ENCODE results near the gene POU6F2. TPM values are rescaled to one million over a fixed set of nuclear protein-coding genes. Genes with fewer than 3 reads are reported as not detected.

POU6F2 gene
- polyA plus RNA-seq, 4 donors: 0.16 TPM; not detected in 3

DNA sequence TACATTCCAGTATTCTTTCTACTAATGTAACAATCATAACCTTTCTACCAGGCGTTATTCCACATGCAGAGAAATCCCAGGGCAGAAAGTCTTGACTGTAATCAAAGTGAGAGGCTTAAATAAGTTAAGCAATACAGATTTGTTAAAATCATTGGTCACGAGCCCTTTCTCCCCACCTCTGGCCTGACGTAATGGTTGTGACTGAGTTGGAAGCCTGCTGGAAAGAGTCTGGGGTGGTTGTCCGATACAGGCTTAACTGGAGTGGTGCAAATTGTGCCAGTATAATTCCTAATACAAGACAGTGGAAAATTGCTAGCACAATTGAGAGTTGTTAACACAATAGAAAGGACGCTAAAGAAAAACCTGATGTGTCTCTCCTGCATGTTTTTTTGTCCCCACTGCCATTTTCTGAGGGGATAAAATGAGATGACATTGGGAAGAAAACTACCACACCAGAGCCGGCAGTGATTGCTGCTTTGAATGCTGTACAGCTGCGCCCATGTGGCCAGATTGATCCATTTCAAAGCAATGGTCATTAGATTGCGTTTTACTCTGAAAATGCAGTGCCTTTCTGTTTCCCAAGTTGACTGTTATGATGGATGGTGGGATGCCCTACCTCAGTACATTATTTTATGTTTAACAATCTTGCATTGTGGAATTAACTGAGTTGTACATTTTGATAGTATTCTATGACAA is 190.8 kb downstream of the POU6F2 start:
- Histone ChIP-seq H3K9me3 (ENCODE audit: control insufficient read depth in 2 of 2, insufficient read depth in 1 of 2, low read depth in 1 of 2, low read length in 1 of 2) (no peaks in the 10 kb centered on the region), H3K36me3 (ENCODE audit: control insufficient read depth in 3 of 3, insufficient read depth in 2 of 3, low read depth in 1 of 3, low read length in 3 of 3) (no peaks in the 10 kb centered on the region), H3K4me1 (ENCODE audit: control insufficient read depth in 3 of 3, insufficient read depth in 2 of 3, low read depth in 1 of 3, low read length in 2 of 3) (no peaks in the 10 kb centered on the region), H3K27me3 (ENCODE audit: control insufficient read depth in 3 of 3, insufficient read depth in 3 of 3, low read length in 3 of 3) (peaks cover 0 to 5% (median 2%) of the 10 kb centered on the region in 3 donors), H3K4me3 (ENCODE audit: low read depth in 1 of 3, low read length in 3 of 3) (no peak overlapping the region), H3K27ac (ENCODE audit: low read depth in 1 of 3, low read length in 2 of 3) (no peak overlapping the region)
- DNase-seq (no peak), FAIRE-seq (no peak)
- 60 to 69% (median 63%) methylated on average over 8 of the region's 8 CpGs for WGBS, 3 donors

DNA sequence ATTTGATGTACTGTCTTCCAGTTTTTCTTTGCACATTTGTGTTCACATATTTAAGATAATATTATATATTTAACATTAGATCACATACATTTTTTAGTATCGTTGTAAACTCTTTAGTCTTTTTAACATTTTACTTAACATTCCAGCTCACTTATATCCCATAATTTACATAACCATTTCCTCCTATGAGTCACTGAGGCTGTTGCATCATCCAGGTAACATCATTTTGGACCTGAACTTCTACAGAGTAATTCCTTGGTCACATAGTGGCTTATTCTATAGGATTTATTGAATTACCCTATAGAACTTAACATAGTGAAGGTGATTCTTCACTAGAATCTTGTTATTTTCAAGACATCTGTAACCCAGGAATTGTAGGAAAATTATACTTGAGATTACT is 194.4 kb downstream of the POU6F2 start:
- Histone ChIP-seq H3K4me1 (ENCODE audit: control insufficient read depth in 3 of 3, insufficient read depth in 2 of 3, low read depth in 1 of 3, low read length in 2 of 3) (no peaks in the 10 kb centered on the region), H3K36me3 (ENCODE audit: control insufficient read depth in 3 of 3, insufficient read depth in 2 of 3, low read depth in 1 of 3, low read length in 3 of 3) (no peaks in the 10 kb centered on the region), H3K9me3 (ENCODE audit: control insufficient read depth in 2 of 2, insufficient read depth in 1 of 2, low read depth in 1 of 2, low read length in 1 of 2) (no peaks in the 10 kb centered on the region), H3K4me3 (ENCODE audit: low read depth in 1 of 3, low read length in 3 of 3) (no peak overlapping the region), H3K27ac (ENCODE audit: low read depth in 1 of 3, low read length in 2 of 3) (no peak overlapping the region), H3K27me3 (ENCODE audit: control insufficient read depth in 3 of 3, insufficient read depth in 3 of 3, low read length in 3 of 3) (peaks cover 0 to 5% (median 0%) of the 10 kb centered on the region in 3 donors)
- WGBS, 3 donors: 47 to 63% (median 59%) methylated on average over 1 of the region's 1 CpG
- FAIRE-seq (no peak), DNase-seq (peak; percentile 22 to 28)

DNA sequence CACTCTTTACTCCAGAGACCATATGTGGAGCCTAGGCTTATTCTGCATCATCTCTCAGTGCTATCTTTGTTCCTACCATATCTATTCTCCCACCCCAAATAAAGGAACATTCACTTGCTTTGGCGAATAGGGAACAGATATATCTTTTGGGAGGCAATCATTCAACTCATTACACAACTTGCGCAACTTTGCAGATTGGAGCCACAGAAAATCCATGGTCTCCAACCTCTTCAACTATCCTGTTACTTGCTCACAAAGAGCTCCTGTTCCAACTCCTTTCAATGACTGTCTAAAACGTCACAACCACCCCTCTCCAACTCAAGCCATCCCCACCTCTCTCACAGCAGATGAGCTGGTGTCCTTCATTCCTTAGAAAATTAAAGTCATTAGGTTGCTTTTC is 203.7 kb downstream of the POU6F2 start:
- Histone ChIP-seq H3K4me3 (ENCODE audit: low read depth in 1 of 3, low read length in 3 of 3) (no peak overlapping the region), H3K4me1 (ENCODE audit: control insufficient read depth in 3 of 3, insufficient read depth in 2 of 3, low read depth in 1 of 3, low read length in 2 of 3) (peaks cover 0 to 6% (median 0%) of the 10 kb centered on the region in 3 donors), H3K36me3 (ENCODE audit: control insufficient read depth in 3 of 3, insufficient read depth in 2 of 3, low read depth in 1 of 3, low read length in 3 of 3) (no peaks in the 10 kb centered on the region), H3K27ac (ENCODE audit: low read depth in 1 of 3, low read length in 2 of 3) (no peak overlapping the region), H3K9me3 (ENCODE audit: control insufficient read depth in 2 of 2, insufficient read depth in 1 of 2, low read depth in 1 of 2, low read length in 1 of 2) (peaks cover 0 to 8% of the 10 kb centered on the region in 2 donors), H3K27me3 (ENCODE audit: control insufficient read depth in 3 of 3, insufficient read depth in 3 of 3, low read length in 3 of 3) (no peaks in the 10 kb centered on the region)
- FAIRE-seq (no peak), DNase-seq (no peak)
- WGBS, 3 donors: 69 to 83% (median 74%) methylated on average over 3 of the region's 3 CpGs

DNA sequence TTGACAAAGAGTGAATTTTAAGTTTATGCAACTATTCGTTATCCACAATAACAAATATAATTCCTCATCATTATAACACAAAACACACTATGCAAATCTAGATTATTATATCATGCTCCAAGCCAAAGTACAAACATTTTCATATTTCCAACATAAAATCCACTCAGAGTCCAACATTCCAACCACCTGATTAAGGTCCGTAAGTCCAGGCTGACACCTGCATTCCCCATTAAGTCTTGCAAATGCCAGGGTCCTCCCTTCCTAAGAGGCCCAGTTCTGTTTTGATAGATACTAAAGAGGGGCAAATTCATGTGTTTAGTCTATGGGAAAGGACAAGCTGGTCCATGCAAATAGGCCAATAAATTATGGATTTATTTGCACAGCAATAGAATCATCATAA is 206.1 kb downstream of the POU6F2 start:
- Histone ChIP-seq H3K4me1 (ENCODE audit: control insufficient read depth in 3 of 3, insufficient read depth in 2 of 3, low read depth in 1 of 3, low read length in 2 of 3) (peaks cover 0 to 6% (median 0%) of the 10 kb centered on the region in 3 donors), H3K27ac (ENCODE audit: low read depth in 1 of 3, low read length in 2 of 3) (peak overlapping the region in 1 of 3 donors; percentile 45), H3K27me3 (ENCODE audit: control insufficient read depth in 3 of 3, insufficient read depth in 3 of 3, low read length in 3 of 3) (no peaks in the 10 kb centered on the region), H3K9me3 (ENCODE audit: control insufficient read depth in 2 of 2, insufficient read depth in 1 of 2, low read depth in 1 of 2, low read length in 1 of 2) (peaks cover 0 to 8% of the 10 kb centered on the region in 2 donors), H3K36me3 (ENCODE audit: control insufficient read depth in 3 of 3, insufficient read depth in 2 of 3, low read depth in 1 of 3, low read length in 3 of 3) (no peaks in the 10 kb centered on the region), H3K4me3 (ENCODE audit: low read depth in 1 of 3, low read length in 3 of 3) (no peak overlapping the region)
- 33 to 69% (median 48%) methylated on average over 2 of the region's 2 CpGs for WGBS, 3 donors
- peak in 1 of 2 donors; percentile 74 for DNase-seq
- FAIRE-seq: no peak

DNA sequence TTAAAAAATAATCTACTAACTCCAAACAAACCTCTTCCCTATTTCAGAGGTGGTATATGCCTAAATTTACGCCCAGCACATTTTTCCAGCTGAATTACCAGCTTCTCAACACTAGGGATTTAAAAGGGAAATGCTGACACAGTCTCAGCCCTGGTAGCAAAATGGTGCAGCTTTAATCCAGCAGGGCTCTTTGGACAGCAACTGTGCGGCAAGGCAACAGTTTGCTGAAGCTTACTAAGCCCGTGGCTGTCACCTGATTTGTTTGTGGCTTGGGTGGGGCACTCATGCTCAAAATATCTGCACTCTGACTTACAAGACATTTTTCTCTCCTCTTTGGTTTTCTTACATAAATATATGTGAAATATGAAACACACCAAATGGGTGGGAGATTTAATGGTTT is 206.7 kb downstream of the POU6F2 start:
- Histone ChIP-seq H3K27me3 (ENCODE audit: control insufficient read depth in 3 of 3, insufficient read depth in 3 of 3, low read length in 3 of 3) (no peaks in the 10 kb centered on the region), H3K9me3 (ENCODE audit: control insufficient read depth in 2 of 2, insufficient read depth in 1 of 2, low read depth in 1 of 2, low read length in 1 of 2) (peaks cover 0 to 8% of the 10 kb centered on the region in 2 donors), H3K4me3 (ENCODE audit: low read depth in 1 of 3, low read length in 3 of 3) (no peak overlapping the region), H3K36me3 (ENCODE audit: control insufficient read depth in 3 of 3, insufficient read depth in 2 of 3, low read depth in 1 of 3, low read length in 3 of 3) (no peaks in the 10 kb centered on the region), H3K27ac (ENCODE audit: low read depth in 1 of 3, low read length in 2 of 3) (peak overlapping the region in 1 of 3 donors; percentile 45), H3K4me1 (ENCODE audit: control insufficient read depth in 3 of 3, insufficient read depth in 2 of 3, low read depth in 1 of 3, low read length in 2 of 3) (peaks cover 0 to 6% (median 0%) of the 10 kb centered on the region in 3 donors)
- no peak for FAIRE-seq
- 22 to 45% (median 38%) methylated on average over 3 of the region's 3 CpGs for WGBS, 3 donors
- peak in 1 of 2 donors; percentile 60 for DNase-seq

DNA sequence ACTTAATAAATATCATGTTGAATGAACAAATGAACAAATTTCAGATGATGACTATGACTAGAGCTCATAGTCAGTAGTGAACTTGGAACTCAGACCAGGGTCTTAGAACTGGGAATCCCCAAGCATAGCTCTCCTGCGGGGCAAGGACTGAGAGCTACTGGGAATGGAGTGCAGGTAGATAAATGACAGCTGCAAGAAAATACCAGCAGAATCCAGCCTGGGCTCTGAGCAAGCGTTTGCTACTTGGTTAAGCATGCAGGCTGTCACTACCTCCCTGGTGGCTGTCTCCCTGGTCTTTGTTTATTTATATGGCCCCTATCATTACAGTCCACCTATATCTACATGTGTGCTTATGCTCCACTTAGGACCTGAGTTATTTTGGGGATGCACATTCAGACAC is 208.4 kb downstream of the POU6F2 start:
- DNase-seq: no peak
- Histone ChIP-seq H3K36me3 (ENCODE audit: control insufficient read depth in 3 of 3, insufficient read depth in 2 of 3, low read depth in 1 of 3, low read length in 3 of 3) (no peaks in the 10 kb centered on the region), H3K4me3 (ENCODE audit: low read depth in 1 of 3, low read length in 3 of 3) (no peak overlapping the region), H3K27ac (ENCODE audit: low read depth in 1 of 3, low read length in 2 of 3) (no peak overlapping the region), H3K4me1 (ENCODE audit: control insufficient read depth in 3 of 3, insufficient read depth in 2 of 3, low read depth in 1 of 3, low read length in 2 of 3) (peaks cover 0 to 6% (median 0%) of the 10 kb centered on the region in 3 donors), H3K27me3 (ENCODE audit: control insufficient read depth in 3 of 3, insufficient read depth in 3 of 3, low read length in 3 of 3) (no peaks in the 10 kb centered on the region), H3K9me3 (ENCODE audit: control insufficient read depth in 2 of 2, insufficient read depth in 1 of 2, low read depth in 1 of 2, low read length in 1 of 2) (peaks cover 0 to 8% of the 10 kb centered on the region in 2 donors)
- FAIRE-seq: no peak
- WGBS, 3 donors: 70 to 79% (median 73%) methylated on average over 2 of the region's 2 CpGs

DNA sequence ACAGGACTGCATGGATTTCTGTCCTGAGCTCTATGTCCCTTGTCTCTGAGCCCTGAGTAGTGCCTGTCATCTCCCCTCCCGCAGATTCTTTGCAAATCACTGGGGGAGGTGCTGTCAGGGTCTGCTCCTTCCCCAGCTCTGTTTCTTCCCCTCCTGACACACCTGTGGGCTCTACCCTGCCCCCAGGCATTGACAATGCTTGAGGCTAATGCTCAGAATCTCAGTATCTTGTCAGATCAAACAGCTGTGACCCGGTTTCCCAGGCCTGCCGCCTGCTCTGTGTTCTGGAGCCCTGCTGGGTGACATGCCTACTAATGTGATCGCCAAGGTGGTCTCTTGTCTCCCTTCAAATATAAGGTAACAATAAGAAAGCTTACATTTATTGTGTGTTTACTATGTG is 209.0 kb downstream of the POU6F2 start:
- DNase-seq (no peak), FAIRE-seq (no peak)
- Histone ChIP-seq H3K9me3 (ENCODE audit: control insufficient read depth in 2 of 2, insufficient read depth in 1 of 2, low read depth in 1 of 2, low read length in 1 of 2) (peaks cover 0 to 8% of the 10 kb centered on the region in 2 donors), H3K4me1 (ENCODE audit: control insufficient read depth in 3 of 3, insufficient read depth in 2 of 3, low read depth in 1 of 3, low read length in 2 of 3) (peaks cover 0 to 6% (median 0%) of the 10 kb centered on the region in 3 donors), H3K27ac (ENCODE audit: low read depth in 1 of 3, low read length in 2 of 3) (no peak overlapping the region), H3K36me3 (ENCODE audit: control insufficient read depth in 3 of 3, insufficient read depth in 2 of 3, low read depth in 1 of 3, low read length in 3 of 3) (no peaks in the 10 kb centered on the region), H3K27me3 (ENCODE audit: control insufficient read depth in 3 of 3, insufficient read depth in 3 of 3, low read length in 3 of 3) (no peaks in the 10 kb centered on the region), H3K4me3 (ENCODE audit: low read depth in 1 of 3, low read length in 3 of 3) (no peak overlapping the region)
- 54 to 63% (median 62%) methylated on average over 4 of the region's 4 CpGs for WGBS, 3 donors

DNA sequence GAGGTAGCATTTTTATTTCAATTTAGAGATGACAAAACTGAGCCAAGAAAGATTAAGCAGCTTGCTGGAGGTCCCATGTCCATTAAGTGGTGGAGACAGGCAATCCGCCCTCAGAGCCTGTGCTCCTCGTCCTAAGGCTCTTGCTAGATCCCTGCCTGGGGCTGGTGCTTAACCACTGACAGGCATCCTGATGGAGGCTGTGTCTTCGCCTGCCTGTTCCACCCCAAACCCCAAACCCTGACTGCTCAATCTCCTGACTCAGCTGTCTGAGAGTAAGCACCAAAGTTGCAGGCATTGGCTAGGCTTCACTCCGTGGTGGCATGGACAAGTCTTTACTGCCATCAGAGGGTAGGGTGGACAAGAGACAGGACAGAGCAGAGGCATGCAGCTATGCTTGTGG is 209.4 kb downstream of the POU6F2 start:
- Histone ChIP-seq H3K36me3 (ENCODE audit: control insufficient read depth in 3 of 3, insufficient read depth in 2 of 3, low read depth in 1 of 3, low read length in 3 of 3) (no peaks in the 10 kb centered on the region), H3K27me3 (ENCODE audit: control insufficient read depth in 3 of 3, insufficient read depth in 3 of 3, low read length in 3 of 3) (no peaks in the 10 kb centered on the region), H3K4me1 (ENCODE audit: control insufficient read depth in 3 of 3, insufficient read depth in 2 of 3, low read depth in 1 of 3, low read length in 2 of 3) (peaks cover 0 to 6% (median 0%) of the 10 kb centered on the region in 3 donors), H3K4me3 (ENCODE audit: low read depth in 1 of 3, low read length in 3 of 3) (no peak overlapping the region), H3K9me3 (ENCODE audit: control insufficient read depth in 2 of 2, insufficient read depth in 1 of 2, low read depth in 1 of 2, low read length in 1 of 2) (peaks cover 0 to 8% of the 10 kb centered on the region in 2 donors), H3K27ac (ENCODE audit: low read depth in 1 of 3, low read length in 2 of 3) (no peak overlapping the region)
- FAIRE-seq (no peak), DNase-seq (no peak)
- 49 to 53% (median 51%) methylated on average over 4 of the region's 4 CpGs for WGBS, 3 donors

DNA sequence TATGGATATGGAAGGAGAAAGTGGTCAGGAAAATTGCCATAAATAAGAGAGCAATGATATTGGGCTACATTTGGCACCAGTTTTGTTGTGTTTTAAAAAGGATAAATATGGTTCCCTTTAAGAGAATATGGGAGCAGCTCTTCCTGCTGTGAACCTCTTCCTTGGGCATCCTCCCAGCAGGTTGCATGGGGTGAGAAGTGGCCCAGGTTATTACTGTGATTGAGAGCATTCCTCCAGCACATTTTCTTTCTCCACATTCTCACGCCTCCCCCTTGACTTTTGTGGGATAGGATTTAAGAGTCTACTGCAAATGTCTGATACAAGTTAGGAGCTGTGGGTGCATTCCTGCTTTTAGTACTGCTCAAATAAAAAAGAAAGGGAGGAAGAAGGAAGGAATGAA is 214.8 kb downstream of the POU6F2 start:
- Histone ChIP-seq H3K36me3 (ENCODE audit: control insufficient read depth in 3 of 3, insufficient read depth in 2 of 3, low read depth in 1 of 3, low read length in 3 of 3) (no peaks in the 10 kb centered on the region), H3K27ac (ENCODE audit: low read depth in 1 of 3, low read length in 2 of 3) (no peak overlapping the region), H3K27me3 (ENCODE audit: control insufficient read depth in 3 of 3, insufficient read depth in 3 of 3, low read length in 3 of 3) (no peaks in the 10 kb centered on the region), H3K4me1 (ENCODE audit: control insufficient read depth in 3 of 3, insufficient read depth in 2 of 3, low read depth in 1 of 3, low read length in 2 of 3) (no peaks in the 10 kb centered on the region), H3K4me3 (ENCODE audit: low read depth in 1 of 3, low read length in 3 of 3) (no peak overlapping the region), H3K9me3 (ENCODE audit: control insufficient read depth in 2 of 2, insufficient read depth in 1 of 2, low read depth in 1 of 2, low read length in 1 of 2) (no peaks in the 10 kb centered on the region)
- 48 to 71% (median 63%) methylated on average over 1 of the region's 1 CpG for WGBS, 3 donors
- DNase-seq (no peak), FAIRE-seq (no peak)
